Activated T-helper 1 cell treated with Interleukin-2 at 50 U/mL for 16 hours (primary cell): ENCODE data around the gene LRRC8B.
"Not testable (repeated sequence)": the region's sequence is repeated elsewhere in the genome, so short reads cannot be mapped to it uniquely, and the experiment has no call there.

Experiments
- DNase-seq: peaks from one replicate; pipeline ENCODE4 v3.0.0-alpha.2; 2020; ENCODE audit warnings: low read depth

The LRRC8B gene

DNA sequence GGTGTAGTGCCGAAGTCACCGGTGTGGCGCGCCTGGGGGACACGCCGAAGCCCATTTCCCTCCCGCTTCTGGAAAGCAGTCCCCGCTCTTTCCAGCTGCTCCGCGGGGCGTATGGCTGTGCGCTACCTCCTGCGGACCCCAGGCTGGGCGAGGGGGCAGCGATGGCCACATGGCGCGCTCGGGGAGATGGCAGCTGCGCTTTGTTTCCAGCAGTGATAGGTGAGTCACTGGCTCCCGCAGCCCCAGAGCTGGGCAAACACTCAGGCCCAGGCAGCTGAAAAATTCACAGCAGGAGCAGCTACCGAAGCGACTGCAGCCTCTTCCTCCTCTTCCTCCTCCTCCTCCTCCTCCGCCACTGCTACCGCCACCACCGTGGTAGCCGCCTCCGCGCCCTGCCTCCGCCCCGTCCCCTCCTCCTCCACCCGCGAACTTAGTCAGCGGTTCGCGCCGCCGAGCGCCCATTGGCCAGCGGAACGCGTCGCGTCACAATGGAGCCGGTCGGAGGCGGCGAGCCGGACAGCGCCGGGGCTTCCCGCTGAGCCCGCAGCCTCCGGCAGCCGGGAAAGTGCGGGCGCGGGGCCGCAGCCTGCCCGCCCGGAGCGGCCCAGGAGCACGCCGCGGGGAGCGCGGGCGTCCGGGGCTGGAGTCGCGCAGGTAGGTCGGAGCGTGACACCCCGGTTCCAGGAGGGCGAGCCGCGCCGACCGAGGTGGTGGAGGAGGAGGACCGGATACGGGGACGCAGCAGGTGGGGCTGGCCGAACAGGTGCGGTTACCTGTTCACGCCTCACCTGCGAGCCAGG, at the start of gene LRRC8B:
Gene LRRC8B (plus strand): TSS at position 461 of the 800 bp plus-strand sequence. CDS start 57,822 bp downstream, outside the sequence.
- DNase-seq: peak; percentile 78

DNA sequence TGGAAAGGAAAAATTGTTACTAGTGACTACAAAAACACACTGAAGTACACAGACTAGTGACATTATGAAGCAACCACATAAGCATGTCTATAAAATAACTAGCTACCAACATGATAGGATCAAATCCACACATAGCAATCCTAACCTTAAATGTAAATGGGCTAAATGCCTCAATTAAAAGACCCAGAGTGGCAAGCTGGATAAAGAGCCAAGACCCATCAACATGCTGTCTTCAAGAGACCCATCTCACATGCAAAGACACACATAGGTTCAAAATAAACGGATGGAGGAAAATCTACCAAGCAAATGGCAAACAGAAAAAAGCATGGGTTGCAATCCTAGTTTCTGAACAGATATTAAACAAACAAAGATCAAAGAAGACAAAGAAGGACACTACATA, 49.4 kb upstream of the LRRC8B start:
- DNase-seq: no peak

DNA sequence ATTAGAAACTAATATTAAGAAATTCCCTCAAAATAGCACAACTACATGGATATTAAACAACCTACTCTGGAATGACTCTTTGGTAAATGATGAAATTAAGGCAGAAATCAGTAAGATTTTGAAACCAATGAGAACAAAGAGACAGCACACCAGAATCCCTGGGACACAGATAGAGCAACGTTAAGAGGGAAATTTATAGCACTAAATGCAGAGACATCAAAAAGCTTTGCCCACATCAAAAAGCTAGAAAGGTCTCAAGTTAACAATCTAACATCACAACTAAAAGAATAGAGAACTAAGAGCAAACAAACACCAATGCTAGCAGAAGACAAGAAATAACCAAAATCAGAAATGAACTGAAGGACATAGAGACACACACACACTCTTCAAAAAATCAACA, 48.6 kb upstream of the LRRC8B start:
- DNase-seq: no peak

DNA sequence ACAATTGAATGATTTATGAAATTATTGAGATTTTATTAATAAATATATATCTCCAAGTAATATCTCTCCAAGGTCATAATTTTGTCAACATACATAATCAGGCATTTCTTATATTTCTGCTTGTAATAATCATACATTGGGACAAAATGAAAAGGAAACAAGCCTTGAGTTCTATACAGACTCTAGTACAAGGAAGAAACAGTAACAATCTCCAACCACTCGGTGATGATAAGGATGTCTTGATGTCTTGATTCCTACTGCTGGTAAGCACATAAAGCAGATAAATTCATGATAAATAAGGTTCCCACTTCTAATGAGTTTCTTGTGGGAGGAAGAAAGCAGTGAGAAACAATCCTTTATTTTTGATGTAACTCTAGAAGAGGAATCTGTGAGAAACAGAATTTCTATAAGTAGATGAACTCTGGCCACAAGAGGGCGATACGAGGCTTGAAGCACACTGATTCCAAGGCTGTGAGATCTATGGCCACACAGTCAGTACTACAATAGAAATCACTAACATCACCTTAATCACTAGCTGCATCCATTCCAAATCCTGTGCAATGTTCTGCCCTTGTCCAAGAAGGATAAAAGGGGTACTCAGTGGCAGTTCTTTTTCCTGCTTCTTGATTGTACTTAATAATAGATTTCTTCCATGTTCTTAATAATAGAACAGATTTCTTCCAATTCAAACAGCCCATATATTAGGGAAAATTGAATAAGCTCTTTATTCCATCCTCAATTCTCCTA, 41.4 kb upstream of the LRRC8B start:
- peak; percentile 46 for DNase-seq

DNA sequence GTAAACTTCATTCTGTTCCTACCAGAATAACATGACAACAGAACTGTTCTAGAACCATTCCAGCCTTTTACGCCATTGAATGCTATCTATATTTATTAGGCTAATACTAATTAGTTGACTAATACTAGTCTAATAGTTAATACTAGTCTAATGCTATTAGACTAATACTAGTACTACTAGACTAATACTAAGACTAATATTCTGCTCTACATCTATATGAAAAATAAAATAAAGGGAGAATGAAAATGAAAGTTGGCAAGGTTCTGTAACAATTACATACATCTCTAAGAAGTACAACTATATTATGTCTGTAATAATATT, 40.9 kb upstream of the LRRC8B start:
- no peak for DNase-seq

DNA sequence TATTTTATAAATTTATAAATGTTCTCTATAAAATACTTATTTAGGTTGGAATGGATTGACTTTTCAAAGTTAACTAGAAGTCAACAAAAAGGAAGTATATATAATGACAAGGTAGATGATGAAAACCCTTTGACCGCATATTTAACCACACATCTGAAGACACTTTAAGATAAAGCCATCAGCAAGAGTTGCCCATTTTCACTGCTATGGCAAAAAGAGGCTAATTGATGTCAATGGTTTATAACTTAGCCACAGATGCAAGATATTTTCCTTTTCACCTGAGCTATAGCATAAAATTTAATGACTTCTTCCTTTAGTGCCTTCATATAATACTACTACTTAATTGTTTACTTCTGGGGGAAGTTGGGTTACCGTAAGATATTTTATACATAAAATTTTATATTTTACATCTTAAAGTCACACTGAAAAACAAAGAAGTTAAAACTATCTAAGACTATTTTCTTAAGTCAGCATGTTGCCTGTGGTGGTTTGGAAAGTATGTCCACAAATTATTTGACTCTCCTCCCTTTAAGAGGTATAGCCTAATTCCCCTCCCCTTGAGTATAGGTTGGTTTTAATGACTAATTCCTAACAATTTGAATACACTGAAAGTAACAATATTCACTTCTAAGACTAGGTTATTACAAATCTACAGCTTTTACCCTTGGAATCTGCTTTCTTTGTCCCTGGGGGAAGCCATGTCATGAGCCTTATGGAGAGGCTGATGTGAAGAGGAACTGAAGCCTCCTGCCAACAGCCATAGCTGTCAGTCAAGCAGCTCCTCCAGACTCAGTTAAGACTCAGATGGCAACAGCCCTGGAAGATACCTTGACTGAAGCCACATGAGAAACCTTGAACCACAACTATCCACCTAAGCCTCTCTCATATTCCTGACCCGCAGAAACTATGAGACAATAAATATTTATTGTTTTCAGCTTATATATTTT, 40.3 kb upstream of the LRRC8B start:
- no peak for DNase-seq

DNA sequence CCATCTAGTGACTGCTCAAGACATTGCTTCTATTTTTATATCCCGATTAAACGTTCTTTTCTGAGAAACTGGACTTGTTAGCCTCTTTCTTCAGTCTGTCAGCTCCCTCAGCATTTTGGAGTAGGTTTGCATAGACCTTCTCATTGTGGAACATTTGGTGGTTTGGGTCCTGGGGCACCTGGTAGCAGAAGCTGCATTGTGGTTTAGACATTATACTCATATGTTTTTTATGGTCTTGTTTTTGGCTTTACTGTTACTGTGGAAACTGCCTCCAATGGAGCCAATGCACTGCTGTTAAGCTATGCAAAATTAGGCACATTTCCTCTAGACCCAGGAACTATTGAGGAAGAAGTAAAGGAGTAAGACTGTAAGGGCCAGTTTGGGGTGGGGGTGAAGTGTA, 36.7 kb upstream of the LRRC8B start:
- DNase-seq: no peak

DNA sequence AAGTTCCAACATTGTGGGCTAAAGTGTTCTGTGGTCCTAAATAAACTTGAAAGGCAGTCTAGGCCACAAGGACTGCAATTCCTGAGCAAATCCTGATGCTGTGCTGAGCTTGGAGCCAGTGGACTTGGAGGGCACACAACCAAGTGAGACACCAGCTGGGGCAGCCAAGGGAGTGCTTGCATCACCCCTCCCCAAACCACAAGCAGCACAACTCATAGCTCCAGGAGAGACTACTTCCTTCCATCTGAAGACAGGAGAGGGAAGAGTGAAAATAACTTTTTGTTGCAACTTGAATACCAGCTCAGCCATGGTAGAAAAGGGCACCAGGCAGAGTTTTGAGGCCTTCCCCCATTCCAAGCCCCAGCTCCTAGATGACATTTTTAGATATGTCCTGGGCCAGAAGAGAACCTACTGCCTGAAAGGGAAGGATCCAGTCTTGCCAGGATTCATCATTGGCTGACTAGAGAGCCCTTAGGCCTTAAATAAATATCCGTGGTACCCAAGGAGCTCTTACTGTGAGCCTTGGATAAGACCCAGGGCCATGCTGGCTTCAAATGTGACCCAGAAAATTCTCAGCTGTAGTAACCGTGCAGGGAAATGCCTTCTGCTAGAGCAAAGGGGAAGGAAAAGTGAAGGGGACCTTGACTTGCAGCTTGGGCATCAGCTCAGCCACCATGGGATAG, 35.4 kb upstream of the LRRC8B start:
- no peak for DNase-seq

DNA sequence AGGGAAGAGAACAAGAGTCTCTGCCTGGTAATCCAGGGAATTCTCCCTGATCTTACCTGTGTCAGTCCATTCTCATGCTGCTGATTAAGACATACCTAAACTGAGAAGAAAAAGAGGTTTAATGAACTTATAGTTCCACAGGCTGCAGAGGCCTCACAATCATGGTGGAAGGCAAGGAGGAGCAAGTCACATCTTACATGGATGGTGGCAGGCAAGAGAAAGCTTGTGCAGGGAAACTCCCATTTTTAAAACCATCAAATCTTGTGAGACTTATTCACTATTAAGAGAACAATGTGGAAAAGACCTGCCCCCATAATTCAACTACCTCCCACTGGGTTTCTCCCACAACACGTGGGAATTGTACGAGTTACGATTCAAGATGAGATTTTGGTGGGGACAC, 34.2 kb upstream of the LRRC8B start:
- no peak for DNase-seq

DNA sequence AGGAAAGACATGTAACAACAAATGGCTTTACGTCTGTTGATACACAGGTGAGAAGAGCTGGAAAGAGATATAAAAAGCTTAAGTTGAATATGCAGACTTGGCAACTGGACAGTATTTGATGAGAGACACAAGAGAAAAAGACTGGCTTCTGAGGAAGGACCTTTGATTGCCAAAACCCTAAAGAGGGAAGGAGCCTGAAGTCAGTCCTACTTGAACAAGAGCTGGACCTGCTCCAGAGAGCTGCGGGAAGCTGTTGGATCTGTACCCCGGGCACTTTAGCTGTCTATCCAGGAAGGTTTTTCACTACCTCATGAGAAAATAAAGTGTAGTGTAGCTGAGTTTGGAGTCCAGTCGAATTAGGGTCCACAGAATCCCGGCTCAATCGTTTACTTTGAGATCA, 25.3 kb upstream of the LRRC8B start:
- DNase-seq: no peak

DNA sequence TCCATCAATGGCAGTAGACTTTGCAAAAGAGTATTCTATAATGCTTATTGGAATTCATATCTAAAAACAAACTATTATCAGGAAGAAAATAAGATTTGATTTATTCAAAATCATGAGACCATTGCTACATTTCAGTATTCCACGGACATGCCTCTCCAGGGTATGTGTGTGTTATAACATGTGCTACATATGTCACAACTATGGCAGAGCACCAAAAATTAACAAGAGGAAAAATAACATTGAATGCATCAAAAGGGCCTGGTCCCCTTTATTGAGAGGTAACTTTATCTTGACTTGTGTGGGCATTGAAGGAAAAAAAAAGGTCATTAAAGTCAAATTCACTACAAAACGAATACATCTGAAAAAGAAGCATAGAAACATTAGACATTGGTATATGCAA, 22.6 kb upstream of the LRRC8B start:
- no peak for DNase-seq

DNA sequence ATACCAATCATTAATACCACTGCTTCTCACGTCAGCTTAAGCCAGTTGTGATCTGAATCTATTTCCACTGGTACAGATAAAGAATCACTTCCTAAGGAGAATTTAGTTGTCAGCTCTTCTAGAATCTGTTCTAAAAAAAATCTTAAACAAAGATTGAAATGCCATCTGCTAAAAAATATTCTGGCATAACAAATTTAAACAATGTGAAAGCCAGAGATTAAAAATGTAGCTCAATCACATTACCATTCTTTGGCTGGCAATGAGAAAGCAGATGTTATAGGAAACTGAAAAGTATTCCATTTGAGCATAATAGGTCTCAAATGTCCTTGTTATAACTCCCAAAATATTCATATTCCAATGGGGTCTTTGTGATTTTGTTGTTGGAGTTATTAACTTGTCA, 21.7 kb upstream of the LRRC8B start:
- DNase-seq: no peak

DNA sequence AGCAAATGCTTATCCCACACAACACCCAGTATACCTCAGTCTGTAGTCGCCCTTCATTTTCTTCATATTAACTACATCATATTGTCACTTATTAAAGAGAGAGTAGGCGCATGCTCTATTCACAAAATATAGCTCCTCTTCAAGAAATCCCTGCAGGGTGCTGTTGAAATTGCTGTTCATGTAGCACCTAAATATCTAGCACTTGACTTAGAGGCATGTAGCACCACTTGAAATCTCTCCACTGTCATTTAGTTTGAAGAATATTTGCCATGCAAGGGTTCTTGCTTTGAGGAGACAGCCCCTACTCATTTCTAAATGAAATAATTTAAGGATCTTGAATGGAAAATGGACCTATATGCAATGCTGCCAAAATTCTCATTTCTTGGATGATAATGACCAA, 20.9 kb upstream of the LRRC8B start:
- no peak for DNase-seq

DNA sequence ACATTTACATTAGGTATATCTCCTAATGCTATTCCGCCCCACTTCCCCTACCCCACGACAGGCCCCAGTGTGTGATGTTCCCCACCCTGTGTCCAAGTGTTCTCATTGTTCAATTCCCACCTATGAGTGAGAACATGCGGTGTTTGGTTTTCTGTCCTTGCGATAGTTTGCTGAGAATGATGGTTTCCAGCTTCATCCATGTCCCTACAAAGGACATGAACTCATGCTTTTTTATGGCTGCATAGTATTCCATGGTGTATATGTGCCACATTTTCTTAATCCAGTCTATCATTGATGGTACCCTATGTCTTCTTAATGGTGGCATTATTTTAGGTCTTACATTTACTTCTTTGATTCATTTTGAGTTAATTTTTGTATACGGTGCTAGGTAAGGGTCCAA, 14.6 kb upstream of the LRRC8B start:
- not testable (repeated sequence) for DNase-seq

DNA sequence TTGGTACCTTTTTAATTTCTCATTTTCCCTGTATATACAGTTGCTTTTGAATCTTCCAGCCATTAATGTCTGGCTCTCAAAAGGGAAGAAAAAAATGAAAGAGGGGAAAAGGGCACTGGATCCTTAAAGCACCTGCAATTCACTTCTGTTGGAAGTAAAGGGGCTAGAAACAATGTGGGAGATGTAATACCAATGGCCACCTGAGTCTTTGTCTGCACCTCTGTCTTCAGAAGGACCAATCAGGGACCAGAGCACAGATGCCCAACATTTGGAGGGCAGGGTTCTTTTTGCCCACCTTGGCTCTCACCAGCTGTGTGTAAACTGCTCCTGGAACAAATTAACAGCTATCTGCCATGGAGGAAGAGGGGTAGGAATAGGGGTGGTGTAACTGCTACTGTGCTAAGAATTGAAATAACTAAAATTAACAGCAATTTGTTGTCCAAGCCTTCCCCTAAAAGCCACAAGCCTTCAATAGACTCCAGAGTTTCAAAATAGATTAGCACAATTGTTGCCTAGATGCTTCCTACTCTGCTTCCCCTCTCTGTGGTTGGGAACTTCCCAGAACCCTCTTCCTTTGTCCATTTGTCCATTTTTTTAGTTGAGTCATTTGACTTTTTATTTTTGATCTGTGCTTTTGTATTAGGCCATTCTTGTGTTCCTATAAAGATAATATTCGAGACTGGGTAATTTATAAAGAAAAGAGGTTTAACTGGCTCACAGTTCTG, 11.5 kb upstream of the LRRC8B start:
- DNase-seq: no peak

DNA sequence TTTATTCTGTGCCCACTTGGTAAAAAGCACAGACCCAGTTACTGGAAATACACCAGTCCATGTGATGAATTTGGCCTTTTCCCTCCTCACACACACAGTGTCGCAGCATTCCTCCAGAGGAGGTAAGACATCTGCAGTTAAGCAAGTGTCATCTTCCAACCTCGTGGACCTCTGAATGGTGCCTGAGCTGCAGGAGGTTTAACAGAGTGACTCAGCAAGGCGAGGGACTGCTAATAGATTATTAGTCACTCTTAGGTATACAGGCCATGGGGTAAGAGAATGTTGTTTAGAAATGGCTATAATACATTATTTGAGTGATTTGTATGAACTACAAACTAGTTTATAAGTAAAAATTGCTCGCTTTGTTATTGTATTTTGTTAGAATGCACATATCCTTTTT, 8.6 kb upstream of the LRRC8B start:
- DNase-seq: no peak

DNA sequence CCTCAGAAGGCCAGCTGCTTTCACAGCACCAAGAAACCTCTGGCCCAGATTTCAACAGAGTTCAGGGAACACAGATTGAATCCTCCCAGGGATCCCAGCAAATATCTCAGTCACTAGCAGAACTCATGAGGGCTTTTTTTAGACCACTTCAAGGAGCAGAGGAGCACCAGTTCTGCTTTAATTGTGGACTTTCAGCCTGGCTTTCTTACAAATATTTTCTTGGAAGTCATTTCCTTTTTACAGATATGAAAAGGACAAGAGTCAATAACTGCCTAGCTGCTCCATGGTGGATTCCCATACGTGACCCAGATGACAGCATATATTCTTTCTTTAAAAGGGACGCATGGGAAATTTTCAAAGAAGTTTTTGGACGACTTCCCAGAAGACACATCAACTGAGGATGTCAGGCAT, 6.4 kb upstream of the LRRC8B start:
- DNase-seq: no peak

DNA sequence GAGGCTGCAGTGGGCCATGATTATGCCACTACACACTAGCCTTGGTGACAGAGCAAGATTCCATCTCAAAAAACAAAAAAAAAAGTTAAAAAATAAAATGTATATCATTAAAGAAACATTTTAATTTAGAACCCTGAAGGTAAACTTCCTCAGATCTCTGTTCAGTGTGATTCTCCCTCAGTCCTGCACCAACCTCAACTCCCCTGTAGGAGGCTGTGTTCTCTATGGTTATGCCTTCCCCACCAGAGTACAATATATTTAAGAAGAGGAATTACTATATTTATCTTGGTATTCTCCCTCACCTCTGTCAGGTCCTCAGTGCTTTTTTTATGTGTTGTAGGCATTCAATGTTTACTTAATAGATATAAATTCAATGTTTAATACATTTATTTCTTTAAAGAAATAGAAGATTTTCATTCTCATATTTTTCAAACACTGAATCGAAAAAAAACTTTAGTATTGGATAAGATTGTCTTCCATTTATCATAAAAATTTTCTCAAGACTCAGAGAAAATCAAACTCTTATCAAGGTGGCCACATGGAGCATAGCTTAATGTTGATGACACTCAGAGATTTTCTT, 4.8 kb upstream of the LRRC8B start:
- DNase-seq: peak; percentile 5

DNA sequence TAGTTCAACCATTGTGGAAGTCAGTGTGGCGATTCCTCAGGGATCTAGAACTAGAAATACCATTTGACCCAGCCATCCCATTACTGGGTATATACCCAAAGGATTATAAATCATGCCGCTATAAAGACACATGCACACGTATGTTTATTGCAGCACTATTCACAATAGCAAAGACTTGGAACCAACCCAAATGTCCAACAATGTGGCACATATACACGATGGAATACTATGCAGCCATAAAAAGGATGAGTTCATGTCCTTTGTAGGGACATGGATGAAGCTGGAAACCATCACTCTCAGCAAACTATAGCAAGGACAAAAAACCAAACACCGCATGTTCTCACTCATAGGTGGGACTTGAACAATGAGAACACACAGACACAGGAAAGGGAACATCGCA, 2.7 kb upstream of the LRRC8B start:
- DNase-seq: not testable (repeated sequence)

DNA sequence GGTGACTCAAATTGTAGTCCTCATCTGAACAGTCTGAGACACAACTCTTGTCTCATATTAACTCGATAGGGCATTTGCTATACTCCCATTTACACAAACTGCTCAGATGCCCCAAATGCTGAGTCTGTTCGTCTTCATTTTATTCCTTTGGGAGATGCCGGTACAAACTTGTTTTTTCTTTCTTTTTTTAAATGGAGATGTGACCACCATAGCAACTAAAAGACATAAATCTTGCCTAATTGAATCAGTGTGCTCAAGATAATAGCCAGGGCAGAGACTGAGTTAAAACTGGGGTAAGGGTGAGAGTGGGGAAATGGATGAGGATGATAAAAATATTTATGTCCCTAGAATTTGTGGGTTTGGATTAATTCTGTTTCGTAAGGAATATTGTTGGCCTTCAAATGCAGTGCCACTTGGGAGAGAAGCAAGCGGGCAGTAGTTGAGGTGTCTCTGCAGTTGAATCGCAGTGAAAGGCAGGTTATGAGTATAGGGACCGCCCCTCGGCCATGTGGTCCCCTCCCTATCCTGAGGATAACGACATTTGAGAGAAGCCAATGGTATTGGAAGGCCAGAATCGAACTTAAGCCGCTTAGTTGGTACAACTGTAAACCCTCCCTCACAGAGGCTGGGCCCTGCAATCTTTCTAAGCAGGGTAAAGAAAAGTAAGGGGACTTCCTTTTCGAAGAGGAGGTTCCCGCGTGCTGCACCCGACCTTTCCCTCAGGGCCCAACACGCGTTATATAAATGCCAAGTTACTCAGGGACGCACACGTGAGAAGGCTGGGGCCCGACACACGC, 859 bp upstream of the LRRC8B start:
- DNase-seq: no peak
